HUES64 (cell line): Measurements from ENCODE around the gene PBX4.

Experiments
- H3K27ac ChIP-seq: 2 replicates; pipeline ENCODE4 v1.7.0; 2013; ENCODE audit warnings: low read depth, low read length, inconsistent platforms
- H3K27me3 ChIP-seq: 2 replicates; pipeline ENCODE4 v1.6.1; 2013; ENCODE audit warnings: mild to moderate bottlenecking, low read length; ENCODE audit not compliant: insufficient read depth
- H3K36me3 ChIP-seq: 2 replicates; pipeline ENCODE4 v1.6.1; 2013; ENCODE audit warnings: mild to moderate bottlenecking, low read length; ENCODE audit not compliant: insufficient read depth
- H3K4me1 ChIP-seq: 2 replicates; pipeline ENCODE4 v1.6.1; 2013; ENCODE audit warnings: mild to moderate bottlenecking, low read length, moderate library complexity; ENCODE audit not compliant: insufficient read depth
- H3K4me3 ChIP-seq: 2 replicates; pipeline ENCODE4 v1.5.1; 2013; ENCODE audit warnings: mild to moderate bottlenecking, low read length, moderate library complexity
- H3K9ac ChIP-seq: 2 replicates; pipeline ENCODE4 v1.6.1; 2013; ENCODE audit warnings: mild to moderate bottlenecking, low read depth, low read length
- H3K9me3 ChIP-seq: 2 replicates; pipeline ENCODE4 v1.6.1; 2013; ENCODE audit warnings: low read depth, low read length; ENCODE audit not compliant: insufficient read depth
- WGBS: fragments of 150-250, 120-280 bp; methylation state at CpG from one replicate; pipeline ENCODE4 v1.1.7; 2013; ENCODE audit warnings: missing lambda C conversion rate; 5-methylcytosine and 5-hydroxymethylcytosine counted together

PBX4 gene

DNA sequence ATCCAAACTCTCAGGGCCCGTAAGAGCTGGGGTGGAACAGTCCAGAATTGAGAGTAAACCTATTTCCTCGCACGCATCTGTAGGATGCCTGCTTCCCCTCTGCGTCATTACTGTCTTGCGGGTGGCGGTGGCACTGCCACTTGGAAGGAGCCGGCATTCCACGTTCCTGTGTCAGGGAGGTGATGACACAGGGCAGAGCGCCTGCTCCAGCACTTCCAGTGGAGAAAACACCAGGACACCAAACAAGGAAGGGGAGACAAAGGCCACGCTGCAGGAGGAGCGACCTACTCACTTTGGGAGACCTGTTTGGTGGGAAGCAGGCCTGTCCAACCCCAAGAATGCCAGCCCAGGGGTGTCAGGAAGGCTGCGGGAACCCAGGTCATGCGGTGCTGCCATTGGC is 37.1 kb downstream of the PBX4 start:
- WGBS = 95% methylated on average over 13 of the region's 13 CpGs
- no peak overlapping the region for H3K27ac ChIP-seq

GRCh38 chr19:19580418-19580817 is 38.1 kb downstream of the PBX4 start:
- no peaks in the 10 kb centered on the region; the same call in 1 of the 2 replicates for H3K4me1 ChIP-seq
- H3K36me3 ChIP-seq = no peaks in the 10 kb centered on the region
- 96% methylated on average over 4 of the region's 4 CpGs for WGBS
- H3K27ac ChIP-seq = no peak overlapping the region
- no peak overlapping the region for H3K9ac ChIP-seq
- H3K4me3 ChIP-seq = no peak overlapping the region
- no peaks in the 10 kb centered on the region for H3K27me3 ChIP-seq
- no peaks in the 10 kb centered on the region for H3K9me3 ChIP-seq

More for the DNA sequence above, 37.1 kb downstream of the PBX4 start:
- Histone ChIP-seq H3K36me3 (no peaks in the 10 kb centered on the region), H3K27me3 (no peaks in the 10 kb centered on the region), H3K4me1 (no peaks in the 10 kb centered on the region), H3K4me3 (no peak overlapping the region), H3K9me3 (no peaks in the 10 kb centered on the region), H3K9ac (no peak overlapping the region)

DNA sequence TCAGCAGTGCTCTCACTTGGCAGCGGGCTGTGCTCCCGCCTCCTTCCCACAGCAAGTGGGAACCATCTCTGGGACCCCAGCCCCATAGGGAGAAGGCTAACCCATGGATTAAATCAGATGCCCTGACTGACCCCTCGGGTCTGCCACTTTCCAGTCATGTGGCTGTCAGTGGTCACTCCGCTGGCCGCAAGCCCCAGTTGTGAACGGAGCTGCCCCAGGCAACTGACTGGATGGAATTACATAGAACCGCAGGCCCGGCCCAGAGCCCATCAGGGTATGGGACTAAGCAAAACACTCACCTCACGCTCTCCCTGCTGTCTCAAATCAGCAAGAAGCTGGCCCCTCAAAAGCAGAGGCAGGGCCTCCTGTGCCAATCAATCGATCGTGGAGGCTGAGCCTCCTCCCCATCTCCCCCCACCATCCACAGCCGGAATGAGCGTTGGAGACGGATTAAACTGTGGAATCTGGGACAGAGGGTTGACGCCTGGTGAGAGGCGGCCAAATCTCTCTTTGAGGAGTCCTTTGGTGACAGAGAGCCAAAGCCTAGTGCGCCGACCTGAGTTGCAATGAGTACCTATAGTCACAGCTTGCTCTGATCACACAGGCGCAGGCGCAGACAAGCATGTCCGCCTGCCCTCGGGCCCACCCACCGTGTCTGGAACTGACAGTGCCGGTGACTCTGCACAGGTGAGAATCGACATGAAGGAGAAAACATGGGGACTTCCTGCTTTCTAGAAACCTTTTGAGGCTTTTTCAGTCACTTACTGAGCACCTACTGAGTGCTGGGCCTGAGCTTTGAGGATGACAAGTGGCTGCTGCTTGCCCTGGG is 38.7 kb downstream of the PBX4 start:
- no peak overlapping the region for H3K27ac ChIP-seq
- no peaks in the 10 kb centered on the region for H3K9me3 ChIP-seq

DNA sequence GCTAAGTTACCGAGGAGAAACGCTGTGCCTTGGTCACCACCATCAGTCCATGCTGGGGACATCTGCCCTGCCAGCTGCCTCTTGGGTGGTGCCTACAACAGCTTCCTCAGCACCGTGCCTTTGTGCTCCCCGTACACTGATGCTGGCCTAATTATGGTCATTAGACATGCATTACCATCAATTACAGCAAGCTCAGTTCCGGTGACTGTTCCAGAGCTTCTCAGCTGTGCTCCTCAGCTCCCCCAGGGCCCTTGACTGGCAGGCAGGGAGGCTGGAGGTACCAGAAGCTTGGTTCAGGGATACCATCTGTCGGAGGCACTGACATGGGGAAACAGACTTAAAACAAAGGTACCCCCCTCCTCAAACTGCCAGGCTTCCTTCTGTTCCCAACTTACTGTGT is 40.2 kb downstream of the PBX4 start:
- Histone ChIP-seq H3K36me3 (no peaks in the 10 kb centered on the region), H3K9ac (no peak overlapping the region), H3K27me3 (no peaks in the 10 kb centered on the region), H3K4me1 (no peaks in the 10 kb centered on the region; the same call in 1 of the 2 replicates), H3K9me3 (no peaks in the 10 kb centered on the region), H3K4me3 (no peak overlapping the region), H3K27ac (no peak overlapping the region)
- WGBS = 93% methylated on average over 6 of the region's 6 CpGs

More for the DNA sequence above, 38.7 kb downstream of the PBX4 start:
- WGBS = 87% methylated on average over 25 of the region's 25 CpGs
- no peak overlapping the region for H3K9ac ChIP-seq
- no peaks in the 10 kb centered on the region; the same call in 1 of the 2 replicates for H3K4me1 ChIP-seq
- H3K4me3 ChIP-seq = no peak overlapping the region
- no peaks in the 10 kb centered on the region for H3K36me3 ChIP-seq
- H3K27me3 ChIP-seq = no peaks in the 10 kb centered on the region

DNA sequence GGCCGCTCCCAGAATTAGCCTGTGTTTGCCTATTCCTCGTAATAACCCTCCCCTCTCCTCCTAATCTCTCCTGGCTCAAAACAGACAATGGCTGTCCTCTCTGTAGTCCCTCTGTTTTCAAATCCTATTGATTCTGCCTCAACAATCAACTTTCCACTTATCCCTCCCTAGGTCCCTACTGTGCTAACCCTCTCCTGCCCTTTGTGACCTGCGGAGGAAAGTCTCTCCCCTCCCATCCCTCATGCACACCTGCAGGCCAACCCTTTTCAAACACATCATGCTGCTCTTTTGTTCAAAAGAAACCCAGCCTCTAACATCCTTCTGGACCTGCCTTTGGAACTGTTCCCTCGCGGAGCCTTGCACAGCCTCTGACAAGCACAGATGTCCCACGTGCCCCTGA is 43.1 kb downstream of the PBX4 start:
- H3K9me3 ChIP-seq = no peaks in the 10 kb centered on the region
- H3K4me1 ChIP-seq = no peaks in the 10 kb centered on the region; the same call in 1 of the 2 replicates
- no peaks in the 10 kb centered on the region for H3K36me3 ChIP-seq
- H3K27me3 ChIP-seq = no peaks in the 10 kb centered on the region
- H3K27ac ChIP-seq = no peak overlapping the region
- H3K4me3 ChIP-seq = no peak overlapping the region
- H3K9ac ChIP-seq = no peak overlapping the region
- WGBS = 60% methylated on average over 6 of the region's 6 CpGs

DNA sequence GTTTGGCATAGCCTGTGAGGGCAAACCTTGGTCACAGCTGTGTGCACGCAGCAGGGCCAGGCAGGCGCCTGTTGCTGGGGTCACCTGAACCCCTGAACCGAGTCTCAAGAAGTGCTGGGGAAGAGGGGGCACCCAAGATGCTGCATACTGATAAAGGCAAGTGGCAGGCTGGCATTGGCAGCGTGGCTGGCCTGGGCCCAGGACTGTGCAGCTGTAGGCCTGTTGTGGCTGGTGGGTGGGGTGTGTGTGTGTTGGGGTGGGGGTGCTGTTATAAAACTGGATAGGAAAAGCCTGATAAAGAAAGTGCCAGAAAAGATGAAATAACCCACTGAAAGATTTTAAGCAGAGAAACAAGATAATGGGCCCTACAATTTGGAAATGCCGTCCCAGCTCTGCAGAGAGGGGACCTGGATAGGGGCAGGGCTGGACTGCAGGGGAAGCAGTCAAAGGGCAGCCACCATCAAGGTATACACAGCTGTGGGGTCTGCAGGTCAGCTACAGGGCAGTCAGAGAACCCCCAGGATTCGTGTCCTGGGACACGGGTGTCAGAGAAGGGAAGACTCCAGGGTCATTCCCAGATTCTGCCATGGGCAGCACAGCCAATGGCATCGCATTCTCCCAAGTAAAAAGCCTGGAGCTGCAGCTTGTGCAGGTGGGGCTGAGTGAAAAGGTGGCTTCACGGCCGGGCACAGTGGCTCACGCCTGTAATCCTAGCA is 47.3 kb downstream of the PBX4 start:
- no peaks in the 10 kb centered on the region for H3K27me3 ChIP-seq
- 94% methylated on average over 11 of the region's 11 CpGs for WGBS
- no peaks in the 10 kb centered on the region; the same call in 1 of the 2 replicates for H3K4me1 ChIP-seq
- no peaks in the 10 kb centered on the region for H3K9me3 ChIP-seq
- H3K9ac ChIP-seq = no peak overlapping the region
- H3K4me3 ChIP-seq = no peak overlapping the region
- H3K27ac ChIP-seq = no peak overlapping the region
- H3K36me3 ChIP-seq = 0 out of 2 replicates have a peak, but pooled peaks cover 2% of the 10 kb centered on the region

DNA sequence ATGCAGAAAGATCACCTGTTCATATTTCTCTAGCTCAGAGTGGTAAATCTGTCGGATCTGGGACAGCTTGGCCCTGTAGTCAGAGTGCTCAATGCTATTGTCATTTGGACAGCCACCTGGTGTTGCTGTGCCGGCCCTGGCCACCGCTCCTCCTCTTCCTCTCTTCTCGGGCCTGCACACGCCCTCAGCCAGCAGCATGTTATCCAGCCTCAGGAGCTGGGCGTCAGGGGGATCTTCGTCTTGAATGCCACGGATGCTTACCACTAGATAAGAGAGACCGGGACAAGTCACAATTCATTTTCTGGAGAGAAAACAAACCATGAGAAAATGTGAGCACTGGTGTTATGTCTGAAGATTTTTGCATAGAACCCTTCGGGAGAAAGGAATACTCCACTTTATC is 47.9 kb downstream of the PBX4 start:
- H3K9me3 ChIP-seq = no peaks in the 10 kb centered on the region
- WGBS = 83% methylated on average over 10 of the region's 10 CpGs
- no peak overlapping the region for H3K4me3 ChIP-seq
- H3K4me1 ChIP-seq = no peaks in the 10 kb centered on the region; the same call in 1 of the 2 replicates
- H3K27ac ChIP-seq = no peak overlapping the region
- H3K9ac ChIP-seq = no peak overlapping the region
- no peaks in the 10 kb centered on the region for H3K27me3 ChIP-seq
- 0 out of 2 replicates have a peak, but pooled peaks cover 2% of the 10 kb centered on the region for H3K36me3 ChIP-seq

GRCh38 chr19:19568802-19569756 is 49.4 kb downstream of the PBX4 start:
- no peaks in the 10 kb centered on the region for H3K9me3 ChIP-seq
- no peaks in the 10 kb centered on the region for H3K27me3 ChIP-seq
- no peak overlapping the region for H3K9ac ChIP-seq
- H3K4me1 ChIP-seq = no peaks in the 10 kb centered on the region
- WGBS = 96% methylated on average over 24 of the region's 25 CpGs
- no peak overlapping the region for H3K27ac ChIP-seq
- peaks cover 2% of the 10 kb centered on the region; the same call in 1 of the 2 replicates for H3K36me3 ChIP-seq
- H3K4me3 ChIP-seq = no peak overlapping the region

DNA sequence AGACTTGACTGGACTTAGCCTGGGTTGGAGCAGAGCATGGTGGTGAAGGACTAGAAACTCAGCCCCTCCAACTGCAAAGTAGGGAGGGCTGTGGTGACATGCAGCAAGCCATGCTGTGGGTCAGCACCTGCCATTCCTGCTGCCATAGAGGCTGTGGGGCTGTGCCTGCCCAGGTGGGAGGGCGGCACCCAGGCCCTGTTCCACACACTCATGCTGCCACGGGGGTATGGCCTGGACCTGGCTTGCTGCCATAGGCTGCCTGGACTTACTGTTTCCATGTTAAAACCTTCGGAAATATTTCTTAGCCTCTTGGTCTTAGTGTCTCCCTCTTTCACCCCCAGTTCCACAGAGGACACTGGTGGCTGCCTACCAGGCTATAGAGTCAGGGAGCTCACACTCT is 51.1 kb downstream of the PBX4 start:
- H3K36me3 ChIP-seq = peaks cover 2% of the 10 kb centered on the region; the same call in 1 of the 2 replicates
- no peak overlapping the region for H3K4me3 ChIP-seq
- H3K4me1 ChIP-seq = no peaks in the 10 kb centered on the region
- no peak overlapping the region for H3K27ac ChIP-seq
- no peaks in the 10 kb centered on the region for H3K9me3 ChIP-seq
- 93% methylated on average over 3 of the region's 3 CpGs for WGBS
- H3K27me3 ChIP-seq = no peaks in the 10 kb centered on the region
- no peak overlapping the region for H3K9ac ChIP-seq

GRCh38 chr19:19566306-19566705 is 52.2 kb downstream of the PBX4 start:
- H3K27ac ChIP-seq = no peak overlapping the region
- H3K9me3 ChIP-seq = no peaks in the 10 kb centered on the region
- no peak overlapping the region for H3K9ac ChIP-seq
- 89% methylated on average over 6 of the region's 7 CpGs for WGBS
- H3K36me3 ChIP-seq = peaks cover 2% of the 10 kb centered on the region; the same call in 1 of the 2 replicates
- no peaks in the 10 kb centered on the region for H3K4me1 ChIP-seq
- H3K27me3 ChIP-seq = no peaks in the 10 kb centered on the region
- no peak overlapping the region for H3K4me3 ChIP-seq
